AG04450 (cell line): Measurements from ENCODE around the gene PSMD3. TPM values are rescaled to one million over a fixed set of nuclear protein-coding genes. Genes with fewer than 3 reads are reported as not detected.

Experiments
- CTCF ChIA-PET: fragments of 300-600, 350-600 bp; formaldehyde crosslinking; extraction: SDS; loops from one replicate; lab custom pipeline; 2022; ENCODE audit warnings: antibody characterized with exemption, inconsistent platforms; lab: Charles Lee
- POLR2A ChIA-PET: fragments of 350-600 bp; formaldehyde crosslinking; extraction: SDS; loops from one replicate; lab custom pipeline; 2021; ENCODE audit warnings: antibody characterized with exemption, inconsistent platforms; lab: Yijun Ruan, JAX
- DNase-seq: peaks from one replicate; pipeline ENCODE4 v3.0.0-alpha.2; 2011; ENCODE audit warnings: low read depth, low spot score
- H3K27ac ChIP-seq: one replicate; pipeline ENCODE4 v1.5.1; 2012; ENCODE audit warnings: low read depth, low read length, control low read depth
- H3K27me3 ChIP-seq: one replicate; pipeline ENCODE4 v1.6.0; 2012; ENCODE audit warnings: low read length; ENCODE audit not compliant: control insufficient read depth, insufficient read depth
- H3K4me3 ChIP-seq: 2 replicates; pipeline ENCODE4 v1.5.1; 2011; ENCODE audit warnings: mild to moderate bottlenecking, low read depth, low read length, control low read depth
- H3K9me3 ChIP-seq: 2 replicates; pipeline ENCODE4 v1.5.1; 2012; ENCODE audit warnings: low read length; ENCODE audit not compliant: control insufficient read depth, insufficient read depth
- polyA minus RNA-seq: library from RNA; depleted of rRNA, polyadenylated mRNA; stranded (reverse); fragments of >200 nt; gene quantifications from 2 replicates; pipeline ENCODE4 v1.2.3, GENCODE V29; 2011; rRNA and poly(A)+ RNA removed
- polyA plus RNA-seq: library from polyadenylated mRNA; depleted of rRNA; stranded (reverse); fragments of >200 nt; gene quantifications from 2 replicates; pipeline ENCODE4 v1.2.3, GENCODE V29; 2011; rRNA removed
- TF ChIP-seq, protein P1 (sequence below): IDR thresholded peaks from 2 replicates; pipeline ENCODE4 v1.5.1; 2011; ENCODE audit warnings: low read depth, low read length, control low read depth, inconsistent platforms

Gene PSMD3
- polyA plus RNA-seq (62.6 and 81.6 TPM in 2 replicates), polyA minus RNA-seq (71.4 and 98.7 TPM in 2 replicates)

DNA sequence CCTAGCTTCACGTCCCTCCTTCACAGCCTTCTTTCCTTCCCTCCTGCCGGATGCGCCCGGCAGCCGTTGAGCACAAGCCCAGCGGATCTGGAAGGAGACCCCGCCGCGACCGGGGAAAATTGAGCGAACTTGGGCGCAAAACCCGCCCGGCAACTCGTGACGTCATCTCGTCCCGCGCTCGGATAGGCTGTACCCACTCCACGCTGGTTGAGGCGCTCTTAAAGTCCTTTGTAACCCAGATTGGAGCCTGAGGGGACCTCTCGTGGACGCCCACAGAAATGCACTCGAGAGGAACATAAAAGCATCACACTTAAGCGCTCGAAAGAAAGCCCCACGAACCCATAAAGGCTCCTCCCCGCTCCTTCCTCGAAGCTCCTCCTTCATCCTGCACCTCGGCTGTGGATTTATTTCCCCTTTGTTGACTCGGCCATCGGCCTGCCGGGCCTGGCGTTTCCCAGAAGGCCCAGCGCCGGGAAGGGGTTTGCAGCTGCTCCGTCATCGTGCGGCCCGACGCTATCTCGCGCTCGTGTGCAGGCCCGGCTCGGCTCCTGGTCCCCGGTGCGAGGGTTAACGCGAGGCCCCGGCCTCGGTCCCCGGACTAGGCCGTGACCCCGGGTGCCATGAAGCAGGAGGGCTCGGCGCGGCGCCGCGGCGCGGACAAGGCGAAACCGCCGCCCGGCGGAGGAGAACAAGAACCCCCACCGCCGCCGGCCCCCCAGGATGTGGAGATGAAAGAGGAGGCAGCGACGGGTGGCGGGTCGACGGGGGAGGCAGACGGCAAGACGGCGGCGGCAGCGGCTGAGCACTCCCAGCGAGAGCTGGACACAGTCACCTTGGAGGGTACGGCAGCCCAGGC lies at the start of gene PSMD3:
Gene PSMD3 (plus strand): TSS at position 457 of the 856 bp plus-strand sequence. CDS start 164 bp downstream, at position 621.
- POLR2A ChIA-PET, result interaction anchor here (0.6 to 2.4 kb wide), 17 partner anchors 12 to 1708 kb away, joined by 3 to 16 read pairs (median 4); partner anchors contain the start of genes LRRC3C, MSL1, NR1D1 and ORMDL3
- Histone ChIP-seq H3K27me3 (no peaks in the 10 kb centered on the region), H3K4me3 (peak within 1 kb of the TSS; percentile 99), H3K27ac (peak within 1 kb of the TSS; percentile 76), H3K9me3 (no peaks in the 10 kb centered on the region; the same call in 1 of the 2 replicates)
- DNase-seq, result peak; percentile 99
- CTCF ChIA-PET, result interaction anchor here (0.6 to 5.0 kb wide), 15 partner anchors 10 to 357 kb away, joined by 3 to 64 read pairs (median 4); partner anchors contain the start of gene MIEN1
- TF ChIP-seq, protein P1, sequence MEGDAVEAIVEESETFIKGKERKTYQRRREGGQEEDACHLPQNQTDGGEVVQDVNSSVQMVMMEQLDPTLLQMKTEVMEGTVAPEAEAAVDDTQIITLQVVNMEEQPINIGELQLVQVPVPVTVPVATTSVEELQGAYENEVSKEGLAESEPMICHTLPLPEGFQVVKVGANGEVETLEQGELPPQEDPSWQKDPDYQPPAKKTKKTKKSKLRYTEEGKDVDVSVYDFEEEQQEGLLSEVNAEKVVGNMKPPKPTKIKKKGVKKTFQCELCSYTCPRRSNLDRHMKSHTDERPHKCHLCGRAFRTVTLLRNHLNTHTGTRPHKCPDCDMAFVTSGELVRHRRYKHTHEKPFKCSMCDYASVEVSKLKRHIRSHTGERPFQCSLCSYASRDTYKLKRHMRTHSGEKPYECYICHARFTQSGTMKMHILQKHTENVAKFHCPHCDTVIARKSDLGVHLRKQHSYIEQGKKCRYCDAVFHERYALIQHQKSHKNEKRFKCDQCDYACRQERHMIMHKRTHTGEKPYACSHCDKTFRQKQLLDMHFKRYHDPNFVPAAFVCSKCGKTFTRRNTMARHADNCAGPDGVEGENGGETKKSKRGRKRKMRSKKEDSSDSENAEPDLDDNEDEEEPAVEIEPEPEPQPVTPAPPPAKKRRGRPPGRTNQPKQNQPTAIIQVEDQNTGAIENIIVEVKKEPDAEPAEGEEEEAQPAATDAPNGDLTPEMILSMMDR, result peak; percentile 84

DNA sequence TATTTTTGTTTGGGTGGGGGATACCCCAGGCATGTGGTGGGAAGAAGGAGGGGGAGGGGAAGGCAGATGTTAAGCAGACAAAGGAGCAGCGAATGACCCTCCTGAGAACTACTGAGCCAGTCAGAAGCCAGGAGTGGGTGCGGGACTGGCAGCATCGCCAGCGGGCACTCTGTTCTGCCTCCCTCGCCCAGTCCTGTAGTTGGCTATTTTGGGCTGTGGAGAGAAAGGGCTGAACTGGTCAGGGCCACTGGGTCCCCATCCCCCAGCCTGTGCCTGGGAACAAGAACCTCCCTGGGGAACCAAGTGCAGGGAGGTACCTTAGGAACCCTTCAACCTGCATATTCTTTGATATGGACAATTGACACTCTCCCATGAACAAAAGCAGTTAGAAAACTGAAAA lies 46.7 kb upstream of the PSMD3 start:
- DNase-seq, result no peak
- POLR2A ChIA-PET, result no interaction called here

DNA sequence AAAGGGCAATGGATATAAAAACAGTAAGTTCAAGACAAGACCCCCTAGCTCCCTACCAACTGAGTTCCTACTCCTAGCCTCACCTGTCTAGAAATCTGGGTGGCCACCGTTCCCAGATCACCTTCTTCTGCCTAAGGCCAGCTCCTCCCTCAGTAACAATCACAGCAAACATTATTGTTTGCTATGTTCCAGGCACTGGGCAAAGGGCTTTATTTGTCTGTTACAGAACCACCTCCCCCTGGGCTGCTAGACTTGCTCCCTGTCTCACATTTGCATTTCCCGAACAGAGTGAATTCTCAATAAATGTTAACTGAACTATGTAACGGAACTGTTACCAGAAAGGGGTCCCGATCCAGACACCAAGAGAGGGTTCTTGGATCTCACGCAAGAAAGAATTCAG lies 46.3 kb upstream of the PSMD3 start:
- no peak overlapping the region for H3K4me3 ChIP-seq
- ChIA-PET POLR2A (no interaction called here), CTCF (no interaction called here)
- DNase-seq, result no peak
- no peaks in the 10 kb centered on the region for H3K9me3 ChIP-seq
- no peaks in the 10 kb centered on the region for H3K27me3 ChIP-seq
- H3K27ac ChIP-seq, result no peak overlapping the region
- TF ChIP-seq, protein P1, result no peak

More for the DNA sequence above, 46.7 kb upstream of the PSMD3 start:
- Histone ChIP-seq H3K9me3 (no peaks in the 10 kb centered on the region), H3K4me3 (no peak overlapping the region), H3K27me3 (no peaks in the 10 kb centered on the region), H3K27ac (no peak overlapping the region)
- CTCF ChIA-PET, result no interaction called here
- TF ChIP-seq, protein P1, result no peak

DNA sequence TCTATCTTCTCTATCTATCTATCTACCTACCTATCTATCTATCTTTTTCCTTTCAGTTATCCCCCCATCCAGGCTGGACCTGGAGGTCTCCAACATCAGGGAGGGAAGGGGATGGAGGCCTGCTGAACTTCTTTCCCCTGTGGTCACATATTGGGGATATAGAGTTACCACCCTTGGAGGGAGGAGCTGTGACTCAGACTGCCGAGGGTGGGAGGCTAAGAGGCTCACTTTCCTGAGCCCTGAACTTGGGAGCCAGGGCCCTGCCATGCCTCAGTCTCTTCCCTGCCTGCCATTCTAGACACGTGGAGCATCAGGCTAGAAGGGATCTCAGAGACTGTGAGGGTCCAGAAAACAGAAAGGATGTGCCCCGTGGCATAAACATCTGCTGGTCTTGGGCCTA lies 44.7 kb upstream of the PSMD3 start:
- Histone ChIP-seq H3K4me3 (no peak overlapping the region), H3K9me3 (no peaks in the 10 kb centered on the region), H3K27me3 (no peaks in the 10 kb centered on the region), H3K27ac (no peak overlapping the region)
- TF ChIP-seq, protein P1, result no peak
- POLR2A ChIA-PET, result no interaction called here
- CTCF ChIA-PET, result interaction anchor here (0.9 kb wide), 1 partner anchor 22 kb away, joined by 5 read pairs; no protein-coding TSS in a partner anchor
- DNase-seq, result no peak

DNA sequence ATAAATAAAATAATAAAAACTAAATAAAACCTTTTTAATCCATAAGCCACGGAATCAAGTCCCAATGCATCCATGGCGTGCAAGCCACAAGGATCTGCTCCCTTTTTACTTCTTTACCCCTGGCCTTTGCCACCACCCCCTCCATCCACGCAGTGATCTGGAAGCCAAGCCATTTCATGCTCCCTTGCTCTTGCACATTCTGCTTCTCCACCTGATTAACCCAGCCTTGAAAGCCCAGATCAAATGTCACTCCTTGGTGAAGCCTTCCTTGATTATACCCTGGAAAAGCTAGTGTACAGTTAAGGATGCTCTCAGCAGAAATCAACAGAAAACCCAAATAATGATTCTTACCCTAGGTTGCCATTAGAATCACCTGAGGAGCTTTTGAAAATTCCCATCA lies 43.2 kb upstream of the PSMD3 start:
- H3K27ac ChIP-seq, result no peak overlapping the region
- CTCF ChIA-PET, result no interaction called here
- TF ChIP-seq, protein P1, result no peak
- no peaks in the 10 kb centered on the region for H3K27me3 ChIP-seq
- POLR2A ChIA-PET, result no interaction called here
- no peak for DNase-seq
- H3K4me3 ChIP-seq, result no peak overlapping the region
- no peaks in the 10 kb centered on the region for H3K9me3 ChIP-seq
